K562 (cell line): ENCODE results near the gene FANCI. TPM values are rescaled to one million over a fixed set of nuclear protein-coding genes. Genes with fewer than 3 reads are reported as not detected.

Experiments
- BCOR ChIP-seq: fragments of 450-650 bp; IDR thresholded peaks from 2 replicates; pipeline ENCODE4 v1.6.1; 2016
- BRD9 ChIP-seq: fragments of 450-650 bp; IDR thresholded peaks from 2 replicates; pipeline ENCODE4 v1.6.1; 2018; ENCODE audit warnings: low read depth; ENCODE audit not compliant: partially characterized antibody
- DACH1 ChIP-seq: fragments of 450-650 bp; IDR thresholded peaks from 2 replicates; pipeline ENCODE4 v1.6.1; 2018; ENCODE audit not compliant: partially characterized antibody
- GATA2 ChIP-seq: sonication (generic); formaldehyde crosslinking; IDR thresholded peaks from 2 replicates; pipeline ENCODE4 v1.4.0; 2020; ENCODE audit warnings: mild to moderate bottlenecking, missing genetic modification reagents
- HNRNPLL ChIP-seq: fragments of 200-400 bp; formaldehyde crosslinking; IDR thresholded peaks from 2 replicates; pipeline ENCODE4 v1.6.1; 2017; ENCODE audit warnings: low read length, low read depth, mild to moderate bottlenecking; ENCODE audit not compliant: poor library complexity, severe bottlenecking
- RBFOX2 ChIP-seq: fragments of 200-400 bp; formaldehyde crosslinking; IDR thresholded peaks from 2 replicates; pipeline ENCODE4 v1.6.1; 2017; ENCODE audit warnings: low read depth, mild to moderate bottlenecking, low read length, moderate library complexity
- SMARCA5 ChIP-seq: fragments of 450-650 bp; IDR thresholded peaks from 2 replicates; pipeline ENCODE4 v1.6.1; 2016
- ZC3H4 ChIP-seq: sonication (generic); formaldehyde crosslinking; IDR thresholded peaks from 2 replicates; pipeline ENCODE4 v1.9.0; 2021; ENCODE audit warnings: missing genetic modification reagents, borderline replicate concordance
- ZNF584 ChIP-seq: fragments of 200-800 bp; sonication (Bioruptor generic); IDR thresholded peaks from 2 replicates; pipeline ENCODE4 v1.6.1; 2016; ENCODE audit warnings: low read depth, mild to moderate bottlenecking, missing genetic modification characterization, missing compliant biosample characterization
- polyA plus RNA-seq, 8 experiments: library from polyadenylated mRNA; depleted of rRNA in 4 of 8; stranded (reverse) in 5 of 8; unstranded in 3 of 8; fragments of >200 nt; fragmentation: Nextera tagmentation in 2 of 8; fragmentation: Illumina TruSeq in 1 of 8; extraction: Ambion mirVana in 2 of 8; extraction: Trizol in 1 of 8; gene quantifications; 2 replicates each; pipeline versions ENCODE4 v1.2.1 to v1.2.3, GENCODE V29; 2011 to 2014; ENCODE audit warnings: inconsistent platforms in 1 of 8, missing spikeins in 1 of 8
- total RNA-seq, 7 experiments: library from RNA; depleted of rRNA in 6 of 7; stranded (reverse); fragments of >200 nt in 6 of 7; fragmentation: Illumina TruSeq in 2 of 7; extraction: Trizol in 2 of 7; gene quantifications; 2 replicates each; pipeline versions ENCODE4 v1.2.1 to v1.2.3, GENCODE V29; 2011 to 2021; ENCODE audit warnings: low replicate concordance in 1 of 7
- TF ChIP-seq, protein P1 (sequence below): sonication (generic); IDR thresholded peaks from 2 replicates; pipeline ENCODE4 v1.6.1; 2016
- TF ChIP-seq, protein P2 (sequence below): fragments of 450-650 bp; IDR thresholded peaks from 2 replicates; pipeline ENCODE4 v1.6.1; 2016; ENCODE audit warnings: low read depth
- TF ChIP-seq, protein P3 (sequence below): sonication (generic); formaldehyde crosslinking; IDR thresholded peaks from 2 replicates; pipeline ENCODE4 v1.8.0; 2022; ENCODE audit warnings: mild to moderate bottlenecking, missing genetic modification reagents
- TF ChIP-seq, protein P4 (sequence below): sonication (generic); formaldehyde crosslinking; IDR thresholded peaks from 2 replicates; pipeline ENCODE4 v1.8.0; 2022; ENCODE audit warnings: missing genetic modification reagents, mild to moderate bottlenecking, moderate library complexity, borderline replicate concordance
- TF ChIP-seq, protein P5 (sequence below): IDR thresholded peaks from 3 replicates; pipeline ENCODE4 v1.6.1; 2011; ENCODE audit warnings: borderline replicate concordance, mild to moderate bottlenecking; ENCODE audit not compliant: insufficient read length, insufficient read depth

FANCI gene
- total and polyA plus RNA-seq, 9 of the 15 experiments (the other 6 are each of a cell fraction or from before 2014, with no cell fraction given) = 72.1 to 165 (median 131) TPM

DNA sequence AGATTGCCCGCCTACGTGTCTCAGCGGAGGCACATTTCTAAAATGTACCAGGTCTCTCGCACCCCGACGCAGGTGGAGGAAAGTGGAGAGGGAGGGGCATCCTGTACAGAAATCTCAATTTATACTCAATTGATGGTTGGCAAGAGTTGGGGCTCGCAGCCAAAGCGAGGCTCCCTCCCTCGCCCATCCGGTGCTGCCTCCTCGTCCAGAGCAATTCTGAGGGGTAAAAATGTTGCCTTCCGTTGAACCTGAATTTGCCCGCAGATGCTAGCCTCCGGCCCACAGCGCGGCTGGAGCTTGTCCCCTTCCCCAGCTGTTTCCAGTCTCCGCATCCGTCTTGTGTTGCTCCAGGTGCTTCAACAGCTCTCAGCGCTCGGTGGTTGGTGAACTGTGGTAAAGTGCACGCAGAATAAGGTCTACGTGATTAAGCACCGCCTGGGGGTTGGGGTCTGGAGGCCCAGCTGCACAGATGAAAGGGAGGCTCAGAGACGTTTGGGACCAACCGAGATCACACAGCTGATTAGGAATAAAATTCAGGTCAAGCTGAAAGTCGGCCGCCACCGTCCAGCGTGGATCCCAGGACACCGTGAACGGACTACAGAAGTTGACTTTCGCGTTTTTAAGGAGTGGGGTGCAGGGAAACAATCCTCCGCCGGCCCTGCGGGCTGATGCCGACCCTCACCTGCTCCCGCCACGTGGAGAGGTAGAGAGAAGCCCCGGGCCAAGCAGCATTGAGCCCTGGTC lies 91.7 kb downstream of the FANCI start (continued):
- TF ChIP-seq, protein P1, sequence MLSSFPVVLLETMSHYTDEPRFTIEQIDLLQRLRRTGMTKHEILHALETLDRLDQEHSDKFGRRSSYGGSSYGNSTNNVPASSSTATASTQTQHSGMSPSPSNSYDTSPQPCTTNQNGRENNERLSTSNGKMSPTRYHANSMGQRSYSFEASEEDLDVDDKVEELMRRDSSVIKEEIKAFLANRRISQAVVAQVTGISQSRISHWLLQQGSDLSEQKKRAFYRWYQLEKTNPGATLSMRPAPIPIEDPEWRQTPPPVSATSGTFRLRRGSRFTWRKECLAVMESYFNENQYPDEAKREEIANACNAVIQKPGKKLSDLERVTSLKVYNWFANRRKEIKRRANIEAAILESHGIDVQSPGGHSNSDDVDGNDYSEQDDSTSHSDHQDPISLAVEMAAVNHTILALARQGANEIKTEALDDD = peak; percentile 52; the same call in 1 of the 2 replicates
- TF ChIP-seq ZC3H4 (CRISPR knock-in tag) = no peak
- TF ChIP-seq, protein P2, sequence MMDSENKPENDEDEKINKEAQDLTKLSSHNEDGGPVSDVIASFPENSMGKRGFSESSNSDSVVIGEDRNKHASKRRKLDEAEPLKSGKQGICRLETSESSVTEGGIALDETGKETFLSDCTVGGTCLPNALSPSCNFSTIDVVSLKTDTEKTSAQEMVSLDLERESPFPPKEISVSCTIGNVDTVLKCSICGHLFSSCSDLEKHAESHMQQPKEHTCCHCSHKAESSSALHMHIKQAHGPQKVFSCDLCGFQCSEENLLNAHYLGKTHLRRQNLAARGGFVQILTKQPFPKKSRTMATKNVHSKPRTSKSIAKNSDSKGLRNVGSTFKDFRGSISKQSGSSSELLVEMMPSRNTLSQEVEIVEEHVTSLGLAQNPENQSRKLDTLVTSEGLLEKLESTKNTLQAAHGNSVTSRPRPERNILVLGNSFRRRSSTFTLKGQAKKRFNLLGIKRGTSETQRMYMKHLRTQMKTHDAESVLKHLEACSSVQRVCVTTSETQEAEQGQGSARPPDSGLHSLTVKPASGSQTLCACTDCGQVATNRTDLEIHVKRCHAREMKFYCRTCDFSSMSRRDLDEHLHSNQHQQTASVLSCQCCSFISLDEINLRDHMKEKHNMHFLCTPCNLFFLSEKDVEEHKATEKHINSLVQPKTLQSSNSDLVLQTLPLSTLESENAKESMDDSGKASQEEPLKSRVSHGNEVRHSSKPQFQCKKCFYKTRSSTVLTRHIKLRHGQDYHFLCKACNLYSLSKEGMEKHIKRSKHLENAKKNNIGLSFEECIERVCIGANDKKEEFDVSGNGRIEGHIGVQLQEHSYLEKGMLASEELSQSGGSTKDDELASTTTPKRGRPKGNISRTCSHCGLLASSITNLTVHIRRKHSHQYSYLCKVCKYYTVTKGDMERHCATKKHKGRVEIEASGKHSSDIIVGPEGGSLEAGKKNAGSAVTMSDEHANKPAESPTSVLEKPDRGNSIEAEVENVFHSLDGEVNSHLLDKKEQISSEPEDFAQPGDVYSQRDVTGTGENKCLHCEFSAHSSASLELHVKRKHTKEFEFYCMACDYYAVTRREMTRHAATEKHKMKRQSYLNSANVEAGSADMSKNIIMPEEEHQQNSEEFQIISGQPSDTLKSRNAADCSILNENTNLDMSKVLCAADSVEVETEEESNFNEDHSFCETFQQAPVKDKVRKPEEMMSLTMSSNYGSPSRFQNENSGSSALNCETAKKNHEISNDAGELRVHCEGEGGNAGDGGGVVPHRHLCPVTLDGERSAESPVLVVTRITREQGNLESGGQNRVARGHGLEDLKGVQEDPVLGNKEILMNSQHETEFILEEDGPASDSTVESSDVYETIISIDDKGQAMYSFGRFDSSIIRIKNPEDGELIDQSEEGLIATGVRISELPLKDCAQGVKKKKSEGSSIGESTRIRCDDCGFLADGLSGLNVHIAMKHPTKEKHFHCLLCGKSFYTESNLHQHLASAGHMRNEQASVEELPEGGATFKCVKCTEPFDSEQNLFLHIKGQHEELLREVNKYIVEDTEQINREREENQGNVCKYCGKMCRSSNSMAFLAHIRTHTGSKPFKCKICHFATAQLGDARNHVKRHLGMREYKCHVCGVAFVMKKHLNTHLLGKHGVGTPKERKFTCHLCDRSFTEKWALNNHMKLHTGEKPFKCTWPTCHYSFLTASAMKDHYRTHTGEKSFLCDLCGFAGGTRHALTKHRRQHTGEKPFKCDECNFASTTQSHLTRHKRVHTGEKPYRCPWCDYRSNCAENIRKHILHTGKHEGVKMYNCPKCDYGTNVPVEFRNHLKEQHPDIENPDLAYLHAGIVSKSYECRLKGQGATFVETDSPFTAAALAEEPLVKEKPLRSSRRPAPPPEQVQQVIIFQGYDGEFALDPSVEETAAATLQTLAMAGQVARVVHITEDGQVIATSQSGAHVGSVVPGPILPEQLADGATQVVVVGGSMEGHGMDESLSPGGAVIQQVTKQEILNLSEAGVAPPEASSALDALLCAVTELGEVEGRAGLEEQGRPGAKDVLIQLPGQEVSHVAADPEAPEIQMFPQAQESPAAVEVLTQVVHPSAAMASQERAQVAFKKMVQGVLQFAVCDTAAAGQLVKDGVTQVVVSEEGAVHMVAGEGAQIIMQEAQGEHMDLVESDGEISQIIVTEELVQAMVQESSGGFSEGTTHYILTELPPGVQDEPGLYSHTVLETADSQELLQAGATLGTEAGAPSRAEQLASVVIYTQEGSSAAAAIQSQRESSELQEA = no peak
- TF ChIP-seq HNRNPLL = peak; percentile 9
- TF ChIP-seq DACH1 = peak; percentile 51
- TF ChIP-seq BRD9 = peak; percentile 48
- peak; percentile 88 for TF ChIP-seq BCOR
- TF ChIP-seq ZNF584 (CRISPR knock-in tag) = 0 out of 2 replicates have a peak, but pooled peaks have one; percentile 74
- peak; percentile 33; the same call in 1 of the 2 replicates for TF ChIP-seq GATA2
- TF ChIP-seq, protein P3, sequence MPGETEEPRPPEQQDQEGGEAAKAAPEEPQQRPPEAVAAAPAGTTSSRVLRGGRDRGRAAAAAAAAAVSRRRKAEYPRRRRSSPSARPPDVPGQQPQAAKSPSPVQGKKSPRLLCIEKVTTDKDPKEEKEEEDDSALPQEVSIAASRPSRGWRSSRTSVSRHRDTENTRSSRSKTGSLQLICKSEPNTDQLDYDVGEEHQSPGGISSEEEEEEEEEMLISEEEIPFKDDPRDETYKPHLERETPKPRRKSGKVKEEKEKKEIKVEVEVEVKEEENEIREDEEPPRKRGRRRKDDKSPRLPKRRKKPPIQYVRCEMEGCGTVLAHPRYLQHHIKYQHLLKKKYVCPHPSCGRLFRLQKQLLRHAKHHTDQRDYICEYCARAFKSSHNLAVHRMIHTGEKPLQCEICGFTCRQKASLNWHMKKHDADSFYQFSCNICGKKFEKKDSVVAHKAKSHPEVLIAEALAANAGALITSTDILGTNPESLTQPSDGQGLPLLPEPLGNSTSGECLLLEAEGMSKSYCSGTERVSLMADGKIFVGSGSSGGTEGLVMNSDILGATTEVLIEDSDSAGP (CRISPR knock-in tag) = 0 out of 2 replicates have a peak, but pooled peaks have one; percentile 33
- peak; percentile 69; the same call in 1 of the 2 replicates for TF ChIP-seq SMARCA5
- TF ChIP-seq, protein P4, sequence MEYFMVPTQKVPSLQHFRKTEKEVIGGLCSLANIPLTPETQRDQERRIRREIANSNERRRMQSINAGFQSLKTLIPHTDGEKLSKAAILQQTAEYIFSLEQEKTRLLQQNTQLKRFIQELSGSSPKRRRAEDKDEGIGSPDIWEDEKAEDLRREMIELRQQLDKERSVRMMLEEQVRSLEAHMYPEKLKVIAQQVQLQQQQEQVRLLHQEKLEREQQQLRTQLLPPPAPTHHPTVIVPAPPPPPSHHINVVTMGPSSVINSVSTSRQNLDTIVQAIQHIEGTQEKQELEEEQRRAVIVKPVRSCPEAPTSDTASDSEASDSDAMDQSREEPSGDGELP (CRISPR knock-in tag) = peak; percentile 75; the same call in 1 of the 2 replicates
- TF ChIP-seq, protein P5, sequence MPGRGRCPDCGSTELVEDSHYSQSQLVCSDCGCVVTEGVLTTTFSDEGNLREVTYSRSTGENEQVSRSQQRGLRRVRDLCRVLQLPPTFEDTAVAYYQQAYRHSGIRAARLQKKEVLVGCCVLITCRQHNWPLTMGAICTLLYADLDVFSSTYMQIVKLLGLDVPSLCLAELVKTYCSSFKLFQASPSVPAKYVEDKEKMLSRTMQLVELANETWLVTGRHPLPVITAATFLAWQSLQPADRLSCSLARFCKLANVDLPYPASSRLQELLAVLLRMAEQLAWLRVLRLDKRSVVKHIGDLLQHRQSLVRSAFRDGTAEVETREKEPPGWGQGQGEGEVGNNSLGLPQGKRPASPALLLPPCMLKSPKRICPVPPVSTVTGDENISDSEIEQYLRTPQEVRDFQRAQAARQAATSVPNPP = no peak
- no peak for TF ChIP-seq RBFOX2
